Measurements from ENCODE around the gene AARS1. TPM values are rescaled to one million over a fixed set of nuclear protein-coding genes. Genes with fewer than 3 reads are reported as not detected.

Gene AARS1
- total and polyA plus RNA-seq, 4 donors: 53.7 to 121 (median 64.0) TPM

GRCh38 chr16:70331091-70331490, 41.8 kb upstream of the AARS1 start:
- no peak overlapping the region for H3K27ac ChIP-seq (ENCODE audit: low read depth in 1 of 2, low read length in 2 of 2)
- H3K36me3 ChIP-seq (ENCODE audit: control insufficient read depth in 4 of 4, insufficient read depth in 3 of 4, low read depth in 1 of 4, low read length in 3 of 4): peaks cover 10 to 49% (median 33%) of the 10 kb centered on the region in 4 donors
- WGBS: 86% methylated on average over 1 of the region's 1 CpG
- H3K9me3 ChIP-seq (ENCODE audit: control insufficient read depth in 4 of 4, low read length in 3 of 4): no peaks in the 10 kb centered on the region
- DNase-seq (ENCODE audit: low spot score): no peak
- no peak overlapping the region for H3K4me3 ChIP-seq (ENCODE audit: low read depth in 1 of 3, low read length in 3 of 3)
- peaks cover 0 to 6% (median 2%) of the 10 kb centered on the region in 4 donors for H3K4me1 ChIP-seq (ENCODE audit: control insufficient read depth in 4 of 4, insufficient read depth in 4 of 4, low read length in 3 of 4)
- TF ChIP-seq RXRA (IDR thresholded peaks at IDR 0.05) (no peak), MAX (IDR thresholded peaks at IDR 0.05) (no peak), FOXA1 (IDR thresholded peaks at IDR 0.05) (no peak), CTCF (IDR thresholded peaks at IDR 0.05; ENCODE audit: low read depth, low read length, missing input control) (no peak), ZBTB33 (IDR thresholded peaks at IDR 0.05) (no peak), ATF3 (IDR thresholded peaks at IDR 0.05) (no peak), YY1 (IDR thresholded peaks at IDR 0.05) (no peak), EGR1 (IDR thresholded peaks at IDR 0.05; ENCODE audit: low read depth in 2 of 2) (no peak), HNF4G (IDR thresholded peaks at IDR 0.05) (no peak), RAD21 (IDR thresholded peaks at IDR 0.05) (no peak), SP1 (IDR thresholded peaks at IDR 0.05) (no peak), FOXA2 (IDR thresholded peaks at IDR 0.05) (no peak), GABPA (IDR thresholded peaks at IDR 0.05 in 1 of 2, conservative IDR thresholded peaks at IDR 0.05 in 1 of 2) (no peak), NR2F2 (IDR thresholded peaks at IDR 0.05) (no peak), TAF1 (conservative IDR thresholded peaks at IDR 0.05) (no peak), REST (IDR thresholded peaks at IDR 0.05) (no peak), JUND (IDR thresholded peaks at IDR 0.05) (no peak), HNF4A (conservative IDR thresholded peaks at IDR 0.05) (no peak)
- H3K9ac ChIP-seq (ENCODE audit: low read depth in 1 of 2, low read length in 2 of 2): no peak overlapping the region
- no peaks in the 10 kb centered on the region for H3K27me3 ChIP-seq (ENCODE audit: control insufficient read depth in 4 of 4, insufficient read depth in 4 of 4, low read length in 3 of 4)
